UCSD-AML1 (cell line): ENCODE measurements around the gene TRIM15.
"Not testable (repeated sequence)": the region's sequence is repeated elsewhere in the genome, so short reads cannot be mapped to it uniquely, and the experiment has no call there.

Experiments used
- DNase-seq: peaks from one replicate; lab custom pipeline; 2025; ENCODE audit not compliant: unreplicated experiment; lab: John Stamatoyannopoulos, UW

TRIM15 gene

DNA sequence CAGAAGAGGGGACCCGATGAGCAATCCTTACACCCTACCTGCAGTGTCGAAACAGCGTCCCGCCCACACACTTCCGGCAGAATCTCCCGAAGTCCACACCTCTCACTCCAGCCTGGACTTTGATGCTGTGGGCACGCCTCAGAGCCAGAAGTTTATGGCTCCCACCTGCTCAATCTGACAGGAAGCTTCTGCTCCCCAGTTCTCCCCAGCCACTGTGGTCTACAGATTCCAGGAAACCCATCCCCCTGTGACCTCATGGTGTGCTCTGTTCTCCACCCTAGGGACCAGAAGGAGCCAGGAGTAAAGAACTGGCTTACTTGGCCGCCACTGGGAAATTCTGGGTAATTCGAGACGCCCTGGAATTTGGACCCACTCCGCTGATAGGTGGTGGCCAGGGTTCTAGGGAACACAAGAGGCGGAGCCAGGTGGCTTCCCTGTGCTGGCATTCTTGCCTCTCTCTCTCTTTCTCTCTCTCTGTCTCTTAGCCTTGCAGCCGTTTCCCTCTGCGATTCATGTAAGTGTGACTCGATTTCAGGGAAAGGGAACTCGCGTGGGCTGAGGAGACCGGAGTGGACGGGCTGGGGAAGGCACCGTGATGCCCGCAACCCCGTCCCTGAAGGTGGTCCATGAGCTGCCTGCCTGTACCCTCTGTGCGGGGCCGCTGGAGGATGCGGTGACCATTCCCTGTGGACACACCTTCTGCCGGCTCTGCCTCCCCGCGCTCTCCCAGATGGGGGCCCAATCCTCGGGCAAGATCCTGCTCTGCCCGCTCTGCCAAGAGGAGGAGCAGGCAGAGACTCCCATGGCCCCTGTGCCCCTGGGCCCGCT lies at the start of gene TRIM15:
TSS of gene TRIM15 (plus strand) at position 457 of the 828 bp plus-strand sequence. CDS start at position 596, 139 bp downstream.
- DNase-seq: peak; percentile 43

DNA sequence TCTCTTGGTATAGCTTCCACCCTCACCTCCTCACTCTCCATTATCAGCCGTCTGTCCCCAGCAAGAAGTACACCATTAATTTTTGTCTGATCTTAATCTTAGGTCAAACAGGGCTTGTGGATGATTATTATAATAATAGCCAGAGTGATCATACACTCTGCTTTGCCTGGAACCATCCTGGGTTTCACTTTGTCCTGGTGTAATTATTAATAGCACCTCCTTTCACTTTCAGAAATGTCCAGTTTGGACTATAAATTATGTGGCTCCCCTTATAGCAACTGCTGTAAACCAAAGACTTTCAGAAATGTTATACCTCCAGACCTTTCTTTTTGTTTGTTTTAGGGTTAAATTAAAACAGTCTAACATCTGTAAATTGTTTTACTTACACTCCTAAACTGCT lies 49.5 kb upstream of the TRIM15 start:
- no peak for DNase-seq

DNA sequence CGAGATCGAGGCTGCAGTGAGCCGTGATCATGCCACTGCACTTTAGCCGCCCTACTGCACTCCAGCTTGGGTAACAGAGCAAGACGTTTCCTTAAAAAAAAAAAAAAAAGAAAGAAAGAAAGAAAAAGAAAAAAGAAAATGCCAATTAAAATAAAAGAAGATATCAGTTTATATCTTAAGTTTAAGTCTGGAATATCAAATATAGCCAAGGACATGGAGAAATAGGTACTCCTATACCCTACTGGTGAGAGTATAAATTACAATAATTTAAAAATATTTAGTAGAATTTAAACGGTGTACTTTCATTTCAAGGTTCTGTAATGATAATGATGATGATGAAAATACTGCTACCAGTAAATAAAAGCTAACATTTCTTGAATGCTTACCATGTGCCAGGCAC lies 46.6 kb upstream of the TRIM15 start:
- DNase-seq: no peak

DNA sequence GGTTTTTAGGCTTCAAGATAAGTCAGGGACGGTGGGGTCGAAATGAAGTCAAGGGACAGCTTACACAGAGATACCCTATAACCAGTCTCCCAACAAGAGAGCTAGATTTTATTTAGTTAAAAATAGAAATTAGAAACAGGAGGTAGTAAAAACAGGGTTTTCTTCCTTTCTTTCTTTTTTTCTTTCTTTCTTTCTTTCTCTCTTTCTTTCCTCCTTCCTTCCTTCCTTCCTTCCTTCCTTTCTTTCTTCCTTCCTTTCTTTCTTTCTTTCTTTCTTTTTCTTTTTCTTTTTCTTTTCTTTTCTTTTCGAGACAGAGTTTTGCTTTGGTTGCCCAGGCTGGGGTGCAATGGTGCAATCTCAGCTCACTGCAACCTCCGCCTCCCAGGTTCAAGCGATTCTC lies 44.7 kb upstream of the TRIM15 start:
- DNase-seq: not testable (repeated sequence)

DNA sequence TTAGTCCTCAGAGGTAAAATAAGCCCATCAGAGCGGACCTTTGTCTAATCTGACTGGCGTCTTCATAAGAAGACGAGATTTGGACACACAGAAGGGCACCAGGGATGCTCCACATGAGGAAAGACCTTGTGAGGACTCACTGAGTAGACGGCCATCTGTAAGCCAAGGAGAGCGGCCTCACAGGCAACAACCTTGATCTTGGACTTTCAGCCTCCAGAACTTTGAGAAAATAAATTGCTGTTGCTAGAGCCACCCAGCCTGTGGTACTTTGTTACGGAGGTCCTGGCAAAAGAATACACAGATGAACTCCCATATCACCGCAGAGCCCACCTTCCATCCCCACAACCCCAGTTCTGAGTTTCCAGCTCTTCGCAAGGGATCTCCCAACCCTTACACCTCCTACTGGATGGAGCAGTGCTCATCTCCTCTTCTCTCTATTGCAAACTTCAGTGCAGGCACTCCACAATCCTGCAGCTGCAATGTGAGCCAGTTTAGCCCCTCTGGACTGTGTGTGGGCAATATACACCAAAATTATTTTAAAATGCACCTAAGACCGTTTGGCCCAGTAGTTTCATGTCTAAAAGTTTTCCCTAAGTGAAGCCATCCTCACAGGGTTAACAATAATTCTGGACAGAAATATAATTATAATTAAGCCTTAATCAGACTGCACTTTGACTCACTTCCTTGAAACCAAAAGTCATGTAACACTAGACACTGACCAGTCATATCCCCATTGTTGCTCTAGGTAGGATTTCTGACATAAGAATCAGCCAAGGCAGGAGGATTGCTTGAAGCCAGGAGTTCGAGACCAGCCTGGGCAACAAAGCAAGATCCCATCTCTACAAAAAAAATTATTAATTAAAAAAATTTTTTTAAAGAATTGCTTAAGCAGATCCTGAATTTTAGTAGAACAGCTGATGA lies 41.6 kb upstream of the TRIM15 start:
- no peak for DNase-seq

DNA sequence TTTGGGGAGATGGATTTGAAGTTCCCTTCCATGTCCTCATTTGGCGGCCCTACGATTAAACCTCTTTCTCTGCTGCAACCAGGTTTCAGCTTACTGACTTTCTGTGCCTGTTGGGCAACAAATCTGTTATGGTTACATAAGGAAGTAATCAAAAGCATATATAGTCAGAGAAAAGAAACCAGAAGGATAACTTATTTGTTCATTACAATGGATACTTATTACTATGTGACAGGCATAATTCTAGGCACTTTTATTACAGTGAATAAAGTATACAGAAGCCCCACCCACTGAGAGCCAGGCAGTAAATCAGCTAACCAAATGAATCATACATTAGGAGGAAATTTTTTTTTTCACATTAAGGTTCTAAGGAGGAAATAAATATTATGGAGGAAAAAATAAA lies 40.8 kb upstream of the TRIM15 start:
- DNase-seq: no peak

DNA sequence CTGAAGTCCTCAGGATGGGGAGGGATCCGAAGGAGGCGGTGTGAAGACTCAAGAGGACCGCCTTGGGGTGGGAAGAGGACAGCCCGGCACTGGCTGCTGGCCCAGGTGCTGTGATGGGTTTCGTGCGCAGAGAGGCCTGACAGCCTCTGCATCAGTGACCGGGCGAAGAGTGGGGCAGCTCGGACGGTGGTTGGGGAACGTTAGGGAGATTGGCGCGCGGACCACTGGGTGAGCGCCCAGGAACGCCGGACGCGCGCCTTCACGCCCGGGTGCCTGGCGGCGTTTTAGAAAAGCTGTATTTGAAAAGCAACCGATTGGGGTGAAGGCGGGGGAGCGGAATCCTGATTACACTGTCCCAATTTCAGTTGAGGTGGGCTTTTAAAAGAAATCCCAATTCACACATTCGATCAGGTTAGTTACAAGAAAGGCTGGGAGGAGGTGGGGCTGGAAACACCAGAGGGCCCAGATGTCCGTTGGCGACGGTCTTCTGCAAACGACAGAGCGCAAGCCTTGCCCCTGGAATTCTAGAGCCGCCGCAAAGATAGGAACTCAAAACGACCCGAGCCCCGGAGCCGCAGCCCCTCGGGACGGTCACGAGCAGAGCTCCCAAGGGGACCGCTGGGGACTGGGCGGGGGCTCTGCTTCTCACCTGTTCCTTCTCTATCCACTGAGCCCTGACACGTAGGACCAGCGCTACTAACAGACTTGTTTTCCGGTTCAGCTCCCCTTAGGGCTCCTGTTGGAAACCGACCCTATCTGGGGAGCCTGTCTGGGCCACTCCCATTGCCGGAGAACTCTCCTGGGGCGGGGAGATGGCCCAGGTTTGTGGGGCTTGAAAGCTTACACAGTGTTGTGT lies 35.9 kb upstream of the TRIM15 start:
- no peak for DNase-seq

DNA sequence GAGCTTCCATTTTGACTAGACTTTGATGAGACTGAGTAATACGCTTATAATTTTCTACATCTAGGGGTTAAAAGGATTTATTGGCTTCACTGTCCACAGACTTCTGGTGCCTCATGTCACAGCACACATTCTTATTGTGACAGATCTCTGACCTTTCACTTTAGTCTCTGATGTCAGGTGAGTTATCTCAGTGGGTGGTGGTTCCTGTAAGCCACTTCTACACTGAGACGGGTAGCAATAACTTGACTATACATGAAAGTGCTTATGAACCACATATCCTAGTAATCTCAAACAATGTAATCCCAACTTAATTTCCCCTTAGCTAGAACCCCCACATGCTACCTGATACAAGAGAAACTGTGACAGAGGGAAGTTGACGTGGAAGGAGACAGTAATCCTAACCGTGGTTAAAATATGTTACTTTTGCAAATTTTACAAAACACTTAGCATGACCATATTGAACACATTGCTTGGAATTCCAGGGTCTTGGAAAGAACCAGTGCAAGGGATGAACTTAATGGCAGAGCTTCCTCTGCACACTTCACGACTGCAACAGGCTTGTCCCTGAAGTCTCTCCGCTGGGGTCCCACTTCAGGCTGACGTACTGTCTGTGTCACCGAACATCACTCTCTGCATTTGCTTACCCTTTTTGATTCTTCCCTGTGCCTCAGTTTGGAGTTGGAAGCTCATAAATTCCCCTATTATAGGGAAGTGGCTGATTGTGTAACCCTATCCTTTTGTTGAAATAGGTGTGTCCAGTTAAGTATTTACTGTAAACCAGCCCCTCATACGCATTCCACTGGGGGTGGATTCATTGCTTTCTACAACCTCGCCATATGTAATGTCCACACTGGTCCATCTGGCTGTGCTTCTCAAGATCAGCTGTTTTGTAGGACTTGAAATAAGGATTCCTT lies 33.8 kb upstream of the TRIM15 start:
- DNase-seq: no peak

DNA sequence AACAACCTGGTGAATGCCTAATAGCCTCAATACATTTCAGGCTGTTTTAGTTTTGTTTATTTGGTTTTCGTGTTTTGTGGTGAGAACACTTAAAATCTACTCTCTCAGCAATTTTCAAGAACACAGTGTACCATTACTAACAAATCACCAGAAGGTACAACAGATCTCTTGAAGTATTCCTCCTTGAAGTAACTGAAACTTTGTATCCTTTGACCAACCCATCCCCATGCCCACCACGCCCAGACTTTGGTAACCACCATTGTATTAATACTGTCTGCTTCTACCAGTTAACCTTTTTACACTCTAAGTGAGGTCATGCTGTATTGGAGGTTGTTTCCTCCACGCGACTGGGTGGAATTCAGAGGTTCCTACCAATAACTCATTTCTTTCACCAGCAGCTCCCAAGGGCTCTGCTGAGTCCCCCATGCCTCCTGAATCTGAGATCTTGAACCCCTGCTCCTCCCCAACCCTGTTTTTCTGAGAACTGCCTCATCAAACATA lies 33.1 kb upstream of the TRIM15 start:
- DNase-seq: no peak

DNA sequence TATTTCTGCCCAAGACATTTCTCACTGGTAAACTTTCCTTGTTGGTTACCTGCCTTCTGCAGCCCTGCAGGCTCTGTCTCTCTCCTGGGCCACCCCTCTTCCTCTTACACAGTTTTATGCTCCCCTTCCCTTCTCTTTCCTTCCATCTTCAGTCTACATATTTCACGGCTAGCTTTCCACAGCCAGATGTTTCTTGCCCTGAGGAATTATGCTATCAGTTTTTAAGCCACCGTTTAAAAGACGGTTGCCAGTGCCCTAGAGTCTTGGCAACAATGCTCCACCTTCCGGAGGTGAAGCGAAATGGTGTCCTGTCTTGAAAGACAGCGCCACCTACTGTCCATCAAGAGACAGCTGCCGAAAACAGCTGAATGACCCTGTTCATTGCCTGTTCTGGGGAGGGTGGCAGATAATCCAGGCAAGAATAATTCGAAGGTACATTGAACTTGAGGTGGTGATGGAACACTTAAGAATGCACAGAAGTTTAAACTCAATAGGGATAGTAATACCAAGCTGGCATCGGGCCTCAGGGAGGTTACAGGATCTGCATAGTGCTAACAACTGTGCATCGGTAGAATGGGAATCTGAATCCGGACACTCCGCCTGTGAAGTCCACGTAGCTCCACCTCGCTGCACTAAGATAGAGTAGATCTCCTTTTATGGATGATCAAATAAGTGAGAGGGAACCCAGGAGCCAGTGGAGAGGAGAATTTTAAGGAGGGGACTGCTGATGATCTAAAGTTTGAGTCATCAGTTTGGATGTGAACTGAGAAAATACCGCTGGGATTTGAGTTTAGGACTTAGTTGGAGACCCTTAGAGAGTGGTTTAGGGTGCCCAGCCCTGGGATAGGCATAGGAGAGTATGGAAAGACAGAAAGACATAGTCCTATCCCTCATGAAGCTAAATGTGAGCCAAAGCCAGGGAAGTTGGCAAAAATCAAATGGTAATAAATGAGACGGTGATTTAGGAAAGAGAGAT lies 32.2 kb upstream of the TRIM15 start:
- DNase-seq: peak; percentile 38

DNA sequence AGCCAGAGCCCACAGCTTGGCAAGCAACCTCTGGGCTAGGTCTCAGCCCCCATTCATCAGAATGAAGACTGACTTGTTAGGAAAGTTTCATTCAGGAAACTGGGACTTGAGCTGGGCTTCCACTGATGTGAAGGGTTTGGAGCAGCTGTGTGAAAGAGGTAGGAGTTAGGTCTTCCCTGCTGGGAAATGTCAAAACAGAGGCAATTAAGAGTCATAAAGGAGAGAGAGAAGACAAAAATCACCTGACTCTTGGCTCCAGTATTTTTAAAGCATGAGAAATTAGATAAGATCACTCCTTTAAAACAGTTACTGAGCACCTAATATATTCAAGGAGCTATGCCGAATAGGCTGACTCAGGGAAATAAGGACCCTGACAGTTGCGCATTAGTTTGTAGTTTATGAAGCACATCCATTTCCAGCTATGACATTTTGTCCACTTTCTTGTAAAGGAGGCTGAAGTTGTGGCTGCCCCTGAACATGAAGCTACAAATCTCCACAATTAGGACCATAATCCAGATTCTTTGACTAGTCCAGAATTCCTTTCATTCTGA lies 31.3 kb upstream of the TRIM15 start:
- no peak for DNase-seq

DNA sequence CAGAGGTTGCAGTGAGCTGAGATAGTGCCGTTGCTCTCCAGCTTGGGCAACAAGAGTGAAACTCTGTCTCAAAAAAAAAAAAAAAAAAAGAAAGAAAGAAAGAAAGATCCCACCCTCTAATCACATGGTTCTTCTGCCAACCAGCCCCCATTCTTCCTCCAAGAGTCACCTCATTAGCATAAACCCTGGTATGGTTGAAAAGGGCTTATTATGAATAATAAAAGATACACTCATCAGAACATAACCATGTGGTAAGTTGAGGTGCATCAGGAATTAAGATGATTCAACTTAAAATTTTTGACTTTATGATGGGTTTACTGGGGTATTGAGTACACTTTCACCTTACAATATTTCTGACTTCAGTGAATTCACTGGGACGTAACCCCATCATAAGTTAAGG lies 28.2 kb upstream of the TRIM15 start:
- no peak for DNase-seq

DNA sequence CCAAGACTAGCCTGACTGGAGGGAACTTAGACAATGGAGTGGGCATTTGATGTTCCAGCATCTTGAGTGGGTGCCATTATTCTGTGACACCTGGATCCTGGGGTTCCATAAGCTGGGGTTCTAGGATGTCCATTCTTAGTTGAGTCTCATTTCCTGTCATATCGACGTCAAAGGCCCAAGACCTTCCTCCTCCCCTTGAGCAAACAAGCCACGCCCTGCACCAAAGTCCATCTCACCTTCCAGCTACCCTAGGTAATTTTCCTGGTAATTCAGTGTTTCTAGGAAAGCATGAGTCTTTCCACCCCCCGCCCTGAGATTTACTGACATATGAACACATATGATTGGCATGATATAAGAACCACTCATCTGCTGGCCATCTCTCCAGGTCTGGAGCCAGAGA lies 27.6 kb upstream of the TRIM15 start, which contains the start of gene TRIM40:
TSS of gene TRIM40 (plus strand) at position 384 of the 400 bp plus-strand sequence. CDS start 897 bp downstream, outside the sequence.
- no peak for DNase-seq

DNA sequence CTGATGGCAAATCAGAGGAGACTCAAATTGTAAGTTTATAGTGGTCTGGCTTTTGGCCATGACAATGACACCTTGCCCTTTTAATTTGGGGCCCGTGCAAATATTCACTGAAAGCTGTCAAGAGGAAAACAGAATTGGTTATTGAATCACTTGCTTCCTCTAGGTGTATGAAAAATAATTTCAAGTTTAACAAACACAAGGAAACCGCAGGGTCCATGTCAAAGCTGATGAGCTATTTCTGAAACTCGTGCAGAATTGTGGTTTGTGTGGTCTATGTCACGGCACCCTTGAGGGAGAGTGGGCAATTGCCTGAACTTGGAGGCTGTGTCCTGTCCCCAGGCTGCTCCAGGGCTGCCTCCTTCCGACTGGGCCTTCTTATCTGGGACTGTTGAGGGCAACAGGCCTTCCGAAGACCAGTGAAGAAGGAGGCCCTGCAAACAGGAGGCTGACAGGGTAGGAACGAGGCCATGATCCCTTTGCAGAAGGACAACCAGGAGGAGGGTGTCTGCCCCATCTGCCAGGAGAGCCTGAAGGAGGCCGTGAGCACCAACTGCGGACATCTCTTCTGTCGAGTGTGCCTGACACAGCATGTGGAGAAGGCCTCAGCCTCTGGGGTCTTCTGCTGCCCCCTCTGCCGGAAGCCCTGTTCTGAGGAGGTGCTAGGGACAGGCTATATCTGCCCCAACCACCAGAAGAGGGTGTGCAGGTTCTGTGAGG lies 26.6 kb upstream of the TRIM15 start:
- DNase-seq: peak; percentile 68

DNA sequence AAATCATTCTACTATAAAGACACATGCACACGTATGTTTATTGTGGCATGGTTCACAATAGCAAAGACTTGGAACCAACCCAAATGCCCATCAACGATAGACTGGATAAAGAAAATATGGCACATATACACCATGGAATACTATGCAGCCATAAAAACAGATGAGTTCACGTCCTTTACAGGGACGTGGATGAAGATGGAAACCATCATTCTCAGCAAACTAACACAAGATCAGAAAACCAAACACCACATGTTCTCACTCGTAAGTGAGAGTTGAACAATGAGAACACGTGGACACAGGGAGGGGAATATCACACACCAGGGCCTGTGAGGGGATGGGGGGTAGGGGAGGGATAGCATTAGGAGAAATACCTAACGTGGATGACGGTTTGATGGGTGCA lies 23.1 kb upstream of the TRIM15 start:
- not testable (repeated sequence) for DNase-seq

DNA sequence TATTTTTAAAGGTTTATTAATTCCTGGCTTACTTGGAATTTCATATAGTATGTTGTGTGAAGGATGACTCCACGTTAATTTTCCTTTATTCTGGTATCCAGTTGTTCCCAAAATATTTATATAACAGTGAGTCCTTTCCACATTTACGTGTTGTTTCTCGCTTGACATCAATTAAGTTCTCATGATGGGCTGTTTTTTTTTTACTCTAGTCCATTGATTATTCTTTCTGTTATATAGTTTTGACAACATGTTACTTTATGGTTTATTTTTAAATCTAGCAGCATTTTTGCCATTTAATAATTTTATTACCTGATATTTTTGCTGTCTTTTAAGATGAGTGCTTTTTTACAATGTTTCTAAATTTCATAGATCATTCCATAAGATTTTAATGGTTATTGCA lies 20.7 kb upstream of the TRIM15 start:
- no peak for DNase-seq

DNA sequence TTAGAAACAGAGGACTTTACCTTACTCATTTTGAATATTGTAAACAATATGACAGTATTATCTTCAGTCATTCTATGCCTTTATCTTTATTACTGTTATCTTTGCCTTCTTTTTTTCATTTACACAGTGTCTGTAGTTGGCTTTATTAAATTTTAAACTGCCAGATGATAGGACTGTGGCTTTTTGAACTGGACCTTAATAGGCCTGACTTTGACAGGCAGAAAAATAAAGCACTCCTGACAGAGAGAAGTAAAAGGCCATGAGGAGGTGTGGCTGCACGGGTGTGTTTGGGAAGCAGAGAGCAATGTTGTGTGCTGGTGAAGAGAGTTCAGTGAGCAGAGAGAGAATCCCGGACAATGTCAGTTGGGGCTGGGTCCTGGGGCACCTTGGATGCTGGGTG lies 19.6 kb upstream of the TRIM15 start:
- DNase-seq: no peak

DNA sequence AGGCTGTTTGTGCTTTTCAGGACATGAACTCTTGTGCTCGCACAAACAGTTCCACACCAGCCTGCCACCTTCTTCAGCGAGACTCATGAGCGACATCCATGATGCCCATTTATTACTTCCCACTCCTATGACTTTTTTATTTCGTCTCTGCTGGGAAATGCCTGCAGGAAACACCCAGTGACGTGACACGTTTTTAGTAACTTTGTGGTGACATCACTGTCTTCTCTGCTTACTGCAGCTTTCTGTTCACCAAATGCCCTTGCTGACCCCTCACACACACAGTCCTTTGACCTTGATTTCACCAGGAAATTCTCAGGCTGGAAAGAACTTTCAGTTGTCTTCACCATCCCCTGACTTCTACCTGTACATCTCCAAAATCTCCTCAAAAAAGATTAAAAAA lies 18.5 kb upstream of the TRIM15 start:
- no peak for DNase-seq
